ENCODE results near the gene TMEM143.

- no peak for TF ChIP-seq POLR2A (IDR thresholded peaks at IDR 0.05)
- no peak for TF ChIP-seq CTCF (IDR thresholded peaks at IDR 0.05)
Measured at GRCh38 chr19:48397263-48398101, 33.7 kb upstream of the TMEM143 start.

Measured in body of pancreas (tissue), 4 donors.